HG03135 (cell line): ENCODE data around the gene PDPK1.

ENCODE experiments used
- ATAC-seq: cut with Tn5 transposase; IDR thresholded peaks from one replicate; pipeline ENCODE4 v1.9.1; 2021; ENCODE audit warnings: mild to moderate bottlenecking, moderate library complexity; ENCODE audit not compliant: unreplicated experiment

Gene PDPK1

GRCh38 chr16:2537451-2538379 lies at the start of gene PDPK1:
Gene PDPK1 (plus strand): TSS chr16:2538021. CDS start chr16:2538113, 92 bp downstream.
- ATAC-seq, result peak; percentile 82

- ATAC-seq, result no peak
Observed at GRCh38 chr16:2489581-2489980, 48.2 kb upstream of the PDPK1 start.

GRCh38 chr16:2490190-2491105 lies 47.4 kb upstream of the PDPK1 start:
- no peak for ATAC-seq

- no peak for ATAC-seq
Observed at GRCh38 chr16:2492292-2492691, 45.5 kb upstream of the PDPK1 start.

- no peak for ATAC-seq
Observed at GRCh38 chr16:2493605-2494004, 44.2 kb upstream of the PDPK1 start.

GRCh38 chr16:2494616-2495015 lies 43.2 kb upstream of the PDPK1 start:
- ATAC-seq, result no peak

GRCh38 chr16:2495041-2495440 lies 42.8 kb upstream of the PDPK1 start:
- ATAC-seq, result no peak

GRCh38 chr16:2496223-2497115 lies 41.4 kb upstream of the PDPK1 start:
- no peak for ATAC-seq

GRCh38 chr16:2497116-2497630 lies 40.6 kb upstream of the PDPK1 start:
- no peak for ATAC-seq

- ATAC-seq, result no peak
Observed at GRCh38 chr16:2497695-2498484, 39.9 kb upstream of the PDPK1 start.

GRCh38 chr16:2498531-2499253 lies 39.1 kb upstream of the PDPK1 start:
- ATAC-seq, result no peak

- no peak for ATAC-seq
Observed at GRCh38 chr16:2499454-2499853, 38.4 kb upstream of the PDPK1 start.

- ATAC-seq, result no peak
Observed at GRCh38 chr16:2499890-2500429, 37.9 kb upstream of the PDPK1 start.

- ATAC-seq, result no peak
Observed at GRCh38 chr16:2500430-2500917, 37.3 kb upstream of the PDPK1 start.

- ATAC-seq, result no peak
Observed at GRCh38 chr16:2500918-2501750, 36.7 kb upstream of the PDPK1 start.

- ATAC-seq, result no peak
Observed at GRCh38 chr16:2501946-2502895, 35.6 kb upstream of the PDPK1 start.
